SK-N-SH treated with all-trans-retinoic acid at 6 μM for 48 hours (cell line): Measurements from ENCODE around the gene SNAPC2.

Source experiments
- ATAC-seq: fragments of 200-7000 bp; cut with Tn5 transposase; 3 replicates; pipeline ENCODE4 v1.9.1; 2020; ENCODE audit warnings: mild to moderate bottlenecking, moderate library complexity
- ARNTL ChIP-seq: fragments of 450-650 bp; formaldehyde crosslinking; IDR thresholded peaks from 2 replicates; pipeline ENCODE4 v1.5.0; 2020; ENCODE audit warnings: low read depth, mild to moderate bottlenecking, moderate library complexity, borderline replicate concordance
- BACH2 ChIP-seq: fragments of 250-450 bp; sonication (Bioruptor Pico); IDR thresholded peaks from 2 replicates; pipeline ENCODE4 v1.9.0; 2021; ENCODE audit warnings: mild to moderate bottlenecking, borderline replicate concordance
- CREB5 ChIP-seq: fragments of 250-450 bp; sonication (Bioruptor Pico); IDR thresholded peaks from 2 replicates; pipeline ENCODE4 v1.5.1; 2020; ENCODE audit warnings: low read depth, mild to moderate bottlenecking, moderate library complexity
- CSDC2 ChIP-seq: fragments of 250-450 bp; sonication (Bioruptor Pico); IDR thresholded peaks from 2 replicates; pipeline ENCODE4 v1.5.0; 2020; ENCODE audit warnings: mild to moderate bottlenecking, moderate library complexity
- CSRNP3 ChIP-seq: fragments of 250-450 bp; sonication (Bioruptor Pico); IDR thresholded peaks from 2 replicates; pipeline ENCODE4 v1.5.1; 2021; ENCODE audit warnings: mild to moderate bottlenecking, moderate library complexity
- ESRRG ChIP-seq: fragments of 250-450 bp; sonication (Bioruptor Pico); IDR thresholded peaks from 2 replicates; pipeline ENCODE4 v1.6.1; 2021; ENCODE audit warnings: mild to moderate bottlenecking
- GLIS3 ChIP-seq: fragments of 250-450 bp; sonication (Bioruptor Pico); IDR thresholded peaks from 2 replicates; pipeline ENCODE4 v1.5.0; 2020; ENCODE audit warnings: mild to moderate bottlenecking, moderate library complexity
- ISL1 ChIP-seq: fragments of 250-450 bp; sonication (Bioruptor Pico); IDR thresholded peaks from 2 replicates; pipeline ENCODE4 v2.1.2; 2022; ENCODE audit warnings: mild to moderate bottlenecking, moderate library complexity
- OSR1 ChIP-seq: fragments of 250-450 bp; sonication (Bioruptor Pico); IDR thresholded peaks from 2 replicates; pipeline ENCODE4 v1.8.0; 2022; ENCODE audit warnings: moderate library complexity, mild to moderate bottlenecking, inconsistent platforms
- POU6F1 ChIP-seq: fragments of 250-450 bp; sonication (Bioruptor Pico); IDR thresholded peaks from 2 replicates; pipeline ENCODE4 v1.8.0; 2021; ENCODE audit warnings: low read depth, mild to moderate bottlenecking, moderate library complexity, borderline replicate concordance
- PPARA ChIP-seq: fragments of 250-450 bp; sonication (Bioruptor Pico); IDR thresholded peaks from 2 replicates; pipeline ENCODE4 v1.5.0; 2020; ENCODE audit warnings: mild to moderate bottlenecking, borderline replicate concordance
- RARB ChIP-seq: fragments of 250-450 bp; sonication (Bioruptor Pico); IDR thresholded peaks from 2 replicates; pipeline ENCODE4 v1.8.0; 2021; ENCODE audit warnings: mild to moderate bottlenecking, moderate library complexity
- SNAI2 ChIP-seq: fragments of 250-450 bp; sonication (Bioruptor Pico); IDR thresholded peaks from 2 replicates; pipeline ENCODE4 v1.5.0; 2020; ENCODE audit warnings: mild to moderate bottlenecking, moderate library complexity
- TCF4 ChIP-seq: fragments of 250-450 bp; sonication (Bioruptor Pico); IDR thresholded peaks from 2 replicates; pipeline ENCODE4 v1.8.0; 2021; ENCODE audit warnings: mild to moderate bottlenecking, moderate library complexity, borderline replicate concordance
- TOX ChIP-seq: fragments of 250-450 bp; sonication (Bioruptor Pico); IDR thresholded peaks from 2 replicates; pipeline ENCODE4 v1.8.0; 2021; ENCODE audit warnings: mild to moderate bottlenecking, moderate library complexity, borderline replicate concordance
- TSHZ2 ChIP-seq: fragments of 250-450 bp; sonication (Bioruptor Pico); IDR thresholded peaks from 2 replicates; pipeline ENCODE4 v1.5.0; 2020; ENCODE audit warnings: mild to moderate bottlenecking, moderate library complexity
- ZC3H10 ChIP-seq: fragments of 250-450 bp; sonication (Bioruptor Pico); IDR thresholded peaks from 2 replicates; pipeline ENCODE4 v1.5.1; 2021; ENCODE audit warnings: mild to moderate bottlenecking, moderate library complexity
- ZFP3 ChIP-seq: fragments of 250-450 bp; sonication (Bioruptor Pico); IDR thresholded peaks from 2 replicates; pipeline ENCODE4 v1.5.0; 2020; ENCODE audit warnings: mild to moderate bottlenecking, moderate library complexity
- ZFP30 ChIP-seq: fragments of 450-650 bp; formaldehyde crosslinking; IDR thresholded peaks from 2 replicates; pipeline ENCODE4 v1.5.0; 2022; ENCODE audit warnings: mild to moderate bottlenecking, moderate library complexity
- ZNF565 ChIP-seq: fragments of 450-650 bp; formaldehyde crosslinking; conservative IDR thresholded peaks from 2 replicates; pipeline ENCODE4 v1.5.0; 2020; ENCODE audit warnings: low read depth, mild to moderate bottlenecking, moderate library complexity
- ZNF70 ChIP-seq: fragments of 450-650 bp; formaldehyde crosslinking; IDR thresholded peaks from 2 replicates; pipeline ENCODE4 v1.5.0; 2020; ENCODE audit warnings: mild to moderate bottlenecking, moderate library complexity
- ZNF8 ChIP-seq: fragments of 450-650 bp; formaldehyde crosslinking; IDR thresholded peaks from 2 replicates; pipeline ENCODE4 v1.5.0; 2020; ENCODE audit warnings: mild to moderate bottlenecking, moderate library complexity

The SNAPC2 gene

GRCh38 chr19:7924651-7925170 is 4.6 kb downstream of the SNAPC2 start:
- TF ChIP-seq CSDC2 (no peak), TSHZ2 (CRISPR knock-in tag) (no peak), ARNTL (CRISPR knock-in tag) (no peak), ZC3H10 (CRISPR knock-in tag) (no peak), ZNF70 (no peak), ZFP30 (no peak), POU6F1 (CRISPR knock-in tag) (no peak), TCF4 (CRISPR knock-in tag) (no peak), ISL1 (CRISPR knock-in tag) (no peak), CREB5 (CRISPR knock-in tag) (no peak), TOX (no peak), GLIS3 (CRISPR knock-in tag) (no peak), ZFP3 (no peak), SNAI2 (CRISPR knock-in tag) (no peak), ZNF565 (CRISPR knock-in tag) (no peak), RARB (no peak), PPARA (CRISPR knock-in tag) (no peak), OSR1 (CRISPR knock-in tag) (no peak)

GRCh38 chr19:7925171-7925851 is 5.2 kb downstream of the SNAPC2 start:
- TF ChIP-seq ZNF70 (no peak), BACH2 (CRISPR knock-in tag) (no peak), ZFP3 (0 out of 2 replicates have a peak, but pooled peaks have one; percentile 60)
- ATAC-seq, result peak; percentile 16

More at GRCh38 chr19:7924651-7925170, 4.6 kb downstream of the SNAPC2 start:
- ATAC-seq, result no peak

GRCh38 chr19:7926021-7926726 is 6.0 kb downstream of the SNAPC2 start, which contains the start of gene CTXN1:
CTXN1 (minus strand) TSS chr19:7926135; CDS start chr19:7925538, 597 bp downstream.
- peak; percentile 44 for ATAC-seq
- TF ChIP-seq CSDC2 (no peak), TOX (no peak), SNAI2 (CRISPR knock-in tag) (no peak), CSRNP3 (CRISPR knock-in tag) (no peak), OSR1 (CRISPR knock-in tag) (no peak), ZFP30 (no peak), TSHZ2 (CRISPR knock-in tag) (no peak), PPARA (CRISPR knock-in tag) (no peak), ZNF8 (CRISPR knock-in tag) (no peak), ZNF565 (CRISPR knock-in tag) (no peak), POU6F1 (CRISPR knock-in tag) (no peak), ZC3H10 (CRISPR knock-in tag) (no peak), CREB5 (CRISPR knock-in tag) (no peak), ZFP3 (no peak), BACH2 (CRISPR knock-in tag) (no peak), ESRRG (CRISPR knock-in tag) (no peak)
